Measurements from ENCODE around the gene ADSS1.

ADSS1 gene

DNA sequence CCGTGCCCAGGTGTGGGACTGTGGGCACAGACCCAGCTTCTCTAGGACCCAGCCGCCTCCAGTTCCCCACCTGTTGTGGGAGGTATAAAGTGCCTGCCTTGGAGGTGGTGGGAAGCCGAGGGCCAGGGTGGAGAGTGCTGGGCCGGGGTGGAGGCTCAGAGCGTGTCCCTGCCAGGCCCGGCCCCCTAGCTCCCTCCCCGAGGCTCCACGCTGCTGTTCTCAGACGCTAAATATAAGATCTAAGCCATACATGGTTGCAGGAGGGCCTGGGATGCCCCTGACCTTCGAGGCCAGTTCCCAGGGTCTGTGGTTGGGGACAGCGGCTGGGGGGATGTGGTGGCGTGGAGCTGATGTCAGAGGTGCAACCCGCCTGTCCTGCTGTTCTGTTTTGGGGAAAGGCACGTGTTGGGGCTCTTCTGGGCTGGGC lies 23.8 kb upstream of the ADSS1 start:
- H3K4me1 ChIP-seq (ENCODE audit: insufficient read depth, low read length, poor library complexity, severe bottlenecking), result peaks cover 9% of the 10 kb centered on the region
- peaks cover 32% of the 10 kb centered on the region for H3K36me3 ChIP-seq (ENCODE audit: insufficient read depth, low read length)
- no peak for TF ChIP-seq EZH2phosphoT487 (IDR thresholded peaks at IDR 0.05; ENCODE audit: borderline replicate concordance)
- TF ChIP-seq, protein P1, sequence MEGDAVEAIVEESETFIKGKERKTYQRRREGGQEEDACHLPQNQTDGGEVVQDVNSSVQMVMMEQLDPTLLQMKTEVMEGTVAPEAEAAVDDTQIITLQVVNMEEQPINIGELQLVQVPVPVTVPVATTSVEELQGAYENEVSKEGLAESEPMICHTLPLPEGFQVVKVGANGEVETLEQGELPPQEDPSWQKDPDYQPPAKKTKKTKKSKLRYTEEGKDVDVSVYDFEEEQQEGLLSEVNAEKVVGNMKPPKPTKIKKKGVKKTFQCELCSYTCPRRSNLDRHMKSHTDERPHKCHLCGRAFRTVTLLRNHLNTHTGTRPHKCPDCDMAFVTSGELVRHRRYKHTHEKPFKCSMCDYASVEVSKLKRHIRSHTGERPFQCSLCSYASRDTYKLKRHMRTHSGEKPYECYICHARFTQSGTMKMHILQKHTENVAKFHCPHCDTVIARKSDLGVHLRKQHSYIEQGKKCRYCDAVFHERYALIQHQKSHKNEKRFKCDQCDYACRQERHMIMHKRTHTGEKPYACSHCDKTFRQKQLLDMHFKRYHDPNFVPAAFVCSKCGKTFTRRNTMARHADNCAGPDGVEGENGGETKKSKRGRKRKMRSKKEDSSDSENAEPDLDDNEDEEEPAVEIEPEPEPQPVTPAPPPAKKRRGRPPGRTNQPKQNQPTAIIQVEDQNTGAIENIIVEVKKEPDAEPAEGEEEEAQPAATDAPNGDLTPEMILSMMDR (conservative IDR thresholded peaks at IDR 0.05; ENCODE audit: low read length), result no peak
- H3K4me3 ChIP-seq (ENCODE audit: low read length, poor library complexity, severe bottlenecking), result no peak overlapping the region
- no peaks in the 10 kb centered on the region for H3K9me2 ChIP-seq (replicated peaks; ENCODE audit: low read depth, low read length)
- H3K79me2 ChIP-seq (ENCODE audit: insufficient read depth, low read length), result peaks cover 25% of the 10 kb centered on the region; the same call in 1 of the 2 replicates
- no peak overlapping the region for H3K9ac ChIP-seq (ENCODE audit: low read depth, low read length, poor library complexity, severe bottlenecking)
- no peaks in the 10 kb centered on the region for H4K20me1 ChIP-seq (ENCODE audit: insufficient read depth, low read length, poor library complexity, severe bottlenecking)
- no peaks in the 10 kb centered on the region for H3K27me3 ChIP-seq (ENCODE audit: insufficient read depth, low read length, poor library complexity, severe bottlenecking)
- no peaks in the 10 kb centered on the region for H3F3A ChIP-seq (ENCODE audit: low read depth)
- H2AFZ ChIP-seq (ENCODE audit: low read length), result no peak overlapping the region
- H3K4me2 ChIP-seq (ENCODE audit: low read depth, low read length, poor library complexity, severe bottlenecking), result no peak overlapping the region
- H3K9me3 ChIP-seq (ENCODE audit: insufficient read depth, low read depth, low read length), result no peaks in the 10 kb centered on the region

DNA sequence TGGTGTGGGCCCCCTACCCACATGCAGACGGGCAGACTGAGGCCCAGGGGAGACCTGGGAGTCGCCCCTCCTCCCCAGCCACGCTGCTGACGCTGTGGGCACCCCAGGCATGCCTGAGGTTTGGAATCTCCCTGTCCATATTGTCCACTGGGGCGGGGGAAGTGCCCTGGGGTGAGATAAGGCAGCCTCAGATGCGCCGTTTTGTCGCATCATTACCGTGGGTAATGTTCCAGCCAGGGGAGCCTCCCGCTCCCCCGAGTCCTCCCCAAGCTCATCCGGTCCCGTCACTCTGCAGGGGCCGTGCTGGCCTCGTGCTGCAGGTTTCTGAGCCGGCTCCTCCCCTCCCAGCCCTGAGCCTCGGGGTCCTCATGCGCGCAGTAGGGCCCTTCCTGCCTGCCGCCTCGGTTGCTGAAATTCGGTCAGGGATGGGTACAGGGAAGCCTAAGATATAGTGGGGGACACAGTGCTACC lies 23.2 kb upstream of the ADSS1 start:
- H3K9me2 ChIP-seq (replicated peaks; ENCODE audit: low read depth, low read length), result no peaks in the 10 kb centered on the region
- H3K4me1 ChIP-seq (ENCODE audit: insufficient read depth, low read length, poor library complexity, severe bottlenecking), result peaks cover 4% of the 10 kb centered on the region
- no peaks in the 10 kb centered on the region for H3K9me3 ChIP-seq (ENCODE audit: insufficient read depth, low read depth, low read length)
- H2AFZ ChIP-seq (ENCODE audit: low read length), result no peak overlapping the region
- H3K4me2 ChIP-seq (ENCODE audit: low read depth, low read length, poor library complexity, severe bottlenecking), result no peak overlapping the region
- peaks cover 20% of the 10 kb centered on the region; the same call in 1 of the 2 replicates for H3K79me2 ChIP-seq (ENCODE audit: insufficient read depth, low read length)
- H3F3A ChIP-seq (ENCODE audit: low read depth), result no peaks in the 10 kb centered on the region
- no peaks in the 10 kb centered on the region for H3K27me3 ChIP-seq (ENCODE audit: insufficient read depth, low read length, poor library complexity, severe bottlenecking)
- no peak overlapping the region for H3K4me3 ChIP-seq (ENCODE audit: low read length, poor library complexity, severe bottlenecking)
- H3K36me3 ChIP-seq (ENCODE audit: insufficient read depth, low read length), result peaks cover 31% of the 10 kb centered on the region
- TF ChIP-seq EZH2phosphoT487 (IDR thresholded peaks at IDR 0.05; ENCODE audit: borderline replicate concordance), result no peak
- TF ChIP-seq, protein P1 (conservative IDR thresholded peaks at IDR 0.05; ENCODE audit: low read length), result no peak
- no peak overlapping the region for H3K9ac ChIP-seq (ENCODE audit: low read depth, low read length, poor library complexity, severe bottlenecking)
- no peaks in the 10 kb centered on the region for H4K20me1 ChIP-seq (ENCODE audit: insufficient read depth, low read length, poor library complexity, severe bottlenecking)

DNA sequence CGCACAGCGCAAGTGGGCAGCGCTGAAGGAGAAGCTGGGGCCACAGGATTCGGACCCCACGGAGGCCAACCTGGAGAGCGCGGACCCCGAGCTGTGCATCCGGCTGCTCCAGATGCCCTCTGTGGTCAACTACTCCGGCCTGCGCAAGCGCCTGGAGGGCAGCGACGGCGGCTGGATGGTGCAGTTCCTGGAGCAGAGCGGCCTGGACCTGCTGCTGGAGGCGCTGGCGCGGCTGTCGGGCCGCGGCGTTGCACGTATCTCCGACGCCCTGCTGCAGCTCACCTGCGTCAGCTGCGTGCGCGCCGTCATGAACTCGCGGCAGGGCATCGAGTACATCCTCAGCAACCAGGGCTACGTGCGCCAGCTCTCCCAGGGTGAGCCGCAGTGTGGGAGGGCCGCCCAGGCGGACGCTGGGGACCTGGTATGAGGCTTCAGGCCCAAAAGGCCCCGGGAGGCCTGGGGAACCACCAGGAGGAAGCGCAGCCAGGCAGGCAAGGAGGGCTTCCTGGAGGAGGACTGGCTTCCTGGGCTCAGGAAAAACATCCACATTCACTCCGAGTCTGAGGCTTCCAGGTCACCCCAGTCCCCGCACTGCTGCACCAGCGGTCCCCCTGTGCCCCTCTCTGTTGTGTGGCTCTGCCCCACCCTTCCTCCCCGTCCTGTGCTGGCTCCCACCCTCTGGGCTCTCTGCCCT lies 22.5 kb upstream of the ADSS1 start:
- Histone ChIP-seq H4K20me1 (ENCODE audit: insufficient read depth, low read length, poor library complexity, severe bottlenecking) (no peaks in the 10 kb centered on the region), H2AFZ (ENCODE audit: low read length) (no peak overlapping the region), H3K4me1 (ENCODE audit: insufficient read depth, low read length, poor library complexity, severe bottlenecking) (no peaks in the 10 kb centered on the region), H3K79me2 (ENCODE audit: insufficient read depth, low read length) (peaks cover 13% of the 10 kb centered on the region; the same call in 1 of the 2 replicates), H3K9ac (ENCODE audit: low read depth, low read length, poor library complexity, severe bottlenecking) (no peak overlapping the region), H3K4me2 (ENCODE audit: low read depth, low read length, poor library complexity, severe bottlenecking) (no peak overlapping the region), H3F3A (ENCODE audit: low read depth) (no peaks in the 10 kb centered on the region), H3K4me3 (ENCODE audit: low read length, poor library complexity, severe bottlenecking) (no peak overlapping the region), H3K36me3 (ENCODE audit: insufficient read depth, low read length) (peaks cover 27% of the 10 kb centered on the region), H3K27me3 (ENCODE audit: insufficient read depth, low read length, poor library complexity, severe bottlenecking) (no peaks in the 10 kb centered on the region), H3K9me2 (replicated peaks; ENCODE audit: low read depth, low read length) (no peaks in the 10 kb centered on the region), H3K9me3 (ENCODE audit: insufficient read depth, low read depth, low read length) (no peaks in the 10 kb centered on the region)
- TF ChIP-seq, protein P1 (conservative IDR thresholded peaks at IDR 0.05; ENCODE audit: low read length), result no peak
- TF ChIP-seq EZH2phosphoT487 (IDR thresholded peaks at IDR 0.05; ENCODE audit: borderline replicate concordance), result no peak

Data from Loucy (cell line).